PC-3 (cell line): ENCODE data around the gene BBOF1. TPM values are rescaled to one million over a fixed set of nuclear protein-coding genes. Genes with fewer than 3 reads are reported as not detected.

Experiments used
- ATAC-seq: fragments of 200-7000 bp; cut with Tn5 transposase; 2 replicates; pipeline ENCODE4 v1.9.1; 2020; ENCODE audit warnings: mild to moderate bottlenecking, moderate library complexity
- BruUV-seq: library from RNA; stranded (reverse); fragments of 400-500 nt; replicated peaks from 2 replicates; lab custom pipeline; 2021; lab: Mats Ljungman, UMichigan
- CTCF ChIA-PET: fragments of 300-600 bp; sonication (Branson Sonifier 250); formaldehyde crosslinking; loops from one replicate; lab custom pipeline; 2022; ENCODE audit warnings: antibody characterized with exemption; lab: Charles Lee
- POLR2A ChIA-PET: fragments of 300-600 bp; sonication (Branson Sonifier 250); formaldehyde crosslinking; loops from one replicate; lab custom pipeline; 2022; ENCODE audit warnings: antibody characterized with exemption; ENCODE audit not compliant: unreplicated experiment; lab: Charles Lee
- DNase-seq: peaks from one replicate; pipeline ENCODE4 v3.0.0-alpha.2; 2015
- H2AFZ ChIP-seq: fragments of 300-600 bp; sonication (generic); 2 replicates; pipeline ENCODE4 v1.6.0; 2016; ENCODE audit warnings: antibody characterized with exemption, low read length
- H3F3A ChIP-seq: fragments of 300-600 bp; sonication (generic); one replicate; pipeline ENCODE4 v1.6.0; 2017; ENCODE audit warnings: antibody characterized with exemption, low read length, control low read depth, mild to moderate bottlenecking; ENCODE audit not compliant: unreplicated experiment
- H3K27ac ChIP-seq: fragments of 300-600 bp; sonication (generic); 2 replicates; pipeline ENCODE4 v1.5.1; 2016; ENCODE audit warnings: mild to moderate bottlenecking, low read length
- H3K27me3 ChIP-seq: fragments of 300-600 bp; sonication (generic); 2 replicates; pipeline ENCODE4 v1.6.1; 2016; ENCODE audit warnings: low read length, mixed read lengths
- H3K36me3 ChIP-seq: fragments of 300-600 bp; sonication (generic); 2 replicates; pipeline ENCODE4 v1.6.1; 2016; ENCODE audit warnings: low read depth, mixed run types, low read length, mixed read lengths
- H3K4me1 ChIP-seq: fragments of 300-600 bp; sonication (generic); 2 replicates; pipeline ENCODE4 v1.5.1; 2016; ENCODE audit warnings: low read length; ENCODE audit not compliant: insufficient read depth
- H3K4me2 ChIP-seq: fragments of 300-600 bp; sonication (generic); 2 replicates; pipeline ENCODE4 v1.6.0; 2016; ENCODE audit warnings: low read length
- H3K4me3 ChIP-seq: fragments of 300-600 bp; sonication (generic); 2 replicates; pipeline ENCODE4 v1.5.1; 2016; ENCODE audit warnings: mild to moderate bottlenecking, low read length, mixed read lengths
- H3K79me2 ChIP-seq: fragments of 300-600 bp; sonication (generic); 2 replicates; pipeline ENCODE4 v1.6.1; 2017; ENCODE audit warnings: low read length, mixed read lengths
- H3K9ac ChIP-seq: fragments of 300-600 bp; sonication (generic); 2 replicates; pipeline ENCODE4 v1.6.0; 2016; ENCODE audit warnings: mild to moderate bottlenecking, low read length
- H3K9me2 ChIP-seq: fragments of 300-600 bp; sonication (generic); replicated peaks from 2 replicates; pipeline ENCODE4 v1.6.1; 2016; ENCODE audit warnings: mixed run types, low read length, mixed read lengths
- H3K9me3 ChIP-seq: fragments of 300-600 bp; sonication (generic); 2 replicates; pipeline ENCODE4 v1.6.1; 2016; ENCODE audit warnings: low read length, mixed read lengths
- H4K20me1 ChIP-seq: fragments of 300-600 bp; sonication (generic); 2 replicates; pipeline ENCODE4 v1.6.1; 2016; ENCODE audit warnings: low read length, mixed read lengths
- CTCF ChIP-seq: fragments of 300-600 bp; sonication (generic); conservative IDR thresholded peaks from 2 replicates; pipeline ENCODE4 v1.5.1; 2017; ENCODE audit warnings: antibody characterized with exemption, low read depth, mild to moderate bottlenecking, low read length
- EZH2 ChIP-seq: fragments of 300-600 bp; sonication (generic); IDR thresholded peaks from one replicate; pipeline ENCODE4 v1.6.1; 2017; ENCODE audit warnings: antibody characterized with exemption, mild to moderate bottlenecking, low read length; ENCODE audit not compliant: unreplicated experiment
- EZH2phosphoT487 ChIP-seq: fragments of 300-600 bp; sonication (generic); IDR thresholded peaks from 2 replicates; pipeline ENCODE4 v1.6.1; 2018; ENCODE audit warnings: mild to moderate bottlenecking, antibody characterized with exemption, low read length, borderline replicate concordance
- intact Hi-C: fragments of 100-400 bp; cut with micrococcal nuclease; formaldehyde crosslinking; loops from 2 replicates; pipeline ENCODE4 v1.9.0; 2023
- total RNA-seq: library from RNA; depleted of rRNA; stranded (reverse); fragments of >200 nt; gene quantifications from 2 replicates; pipeline ENCODE4 v1.2.3, GENCODE V29; 2014

Gene BBOF1
- total RNA-seq, 1 experiment from 2014 or later, result 1.5 TPM

GRCh38 chr14:74008843-74009499 lies 10.2 kb upstream of the BBOF1 start:
- POLR2A ChIA-PET, result no interaction called here
- no peak overlapping the region for H3K9ac ChIP-seq

GRCh38 chr14:74014299-74014698 lies 4.8 kb upstream of the BBOF1 start:
- H4K20me1 ChIP-seq, result no peaks in the 10 kb centered on the region
- H2AFZ ChIP-seq, result no peak overlapping the region
- no peak overlapping the region for H3K4me2 ChIP-seq
- no peak overlapping the region for H3K27ac ChIP-seq
- no peak overlapping the region for H3K9ac ChIP-seq
- intact Hi-C loops, result no loop called here
- no peak overlapping the region for H3K4me3 ChIP-seq
- H3K4me1 ChIP-seq, result peaks cover 3% of the 10 kb centered on the region; the same call in 1 of the 2 replicates
- no peaks in the 10 kb centered on the region for H3K27me3 ChIP-seq
- no peaks in the 10 kb centered on the region for H3F3A ChIP-seq
- no peaks in the 10 kb centered on the region for H3K9me3 ChIP-seq
- no peaks in the 10 kb centered on the region; the same call in 1 of the 2 replicates for H3K36me3 ChIP-seq
- ChIA-PET CTCF (no interaction called here), POLR2A (no interaction called here)
- ATAC-seq, result no peak
- no peak for TF ChIP-seq CTCF
- TF ChIP-seq EZH2phosphoT487, result no peak
- no peak for TF ChIP-seq EZH2
- no peaks in the 10 kb centered on the region for H3K79me2 ChIP-seq
- DNase-seq, result no peak
- H3K9me2 ChIP-seq, result no peaks in the 10 kb centered on the region
- no TSS peak for BruUV-seq

More at GRCh38 chr14:74008843-74009499, 10.2 kb upstream of the BBOF1 start:
- Histone ChIP-seq H4K20me1 (no peaks in the 10 kb centered on the region), H3K4me1 (peaks cover 3% of the 10 kb centered on the region; the same call in 1 of the 2 replicates), H3K9me2 (no peaks in the 10 kb centered on the region), H3K79me2 (no peaks in the 10 kb centered on the region), H3K27me3 (no peaks in the 10 kb centered on the region), H3K4me2 (no peak overlapping the region), H3K9me3 (no peaks in the 10 kb centered on the region), H2AFZ (no peak overlapping the region), H3F3A (no peaks in the 10 kb centered on the region), H3K36me3 (no peaks in the 10 kb centered on the region; the same call in 1 of the 2 replicates), H3K4me3 (no peak overlapping the region), H3K27ac (no peak overlapping the region)
- DNase-seq (no peak), ATAC-seq (no peak)
- intact Hi-C loops, result no loop called here
- no TSS peak for BruUV-seq
- no peak for TF ChIP-seq EZH2phosphoT487
- no peak for TF ChIP-seq EZH2
- no peak for TF ChIP-seq CTCF
- CTCF ChIA-PET, result no interaction called here

- no peak overlapping the region for H3K4me3 ChIP-seq
- intact Hi-C loops, result no loop called here
- TF ChIP-seq CTCF, result no peak
- no peak for TF ChIP-seq EZH2phosphoT487
- peaks cover 11% of the 10 kb centered on the region; the same call in 1 of the 2 replicates for H3K4me1 ChIP-seq
- ChIA-PET POLR2A (no interaction called here), CTCF (no interaction called here)
- no peaks in the 10 kb centered on the region; the same call in 1 of the 2 replicates for H3K36me3 ChIP-seq
- no peak overlapping the region for H2AFZ ChIP-seq
- no peak overlapping the region for H3K4me2 ChIP-seq
- H3K9ac ChIP-seq, result no peak overlapping the region
- no peaks in the 10 kb centered on the region for H3F3A ChIP-seq
- BruUV-seq, result no TSS peak
- no peaks in the 10 kb centered on the region for H3K27me3 ChIP-seq
- no peaks in the 10 kb centered on the region for H4K20me1 ChIP-seq
- H3K79me2 ChIP-seq, result no peaks in the 10 kb centered on the region
- H3K9me2 ChIP-seq, result no peaks in the 10 kb centered on the region
- DNase-seq (no peak), ATAC-seq (no peak)
- H3K9me3 ChIP-seq, result no peaks in the 10 kb centered on the region
- no peak overlapping the region for H3K27ac ChIP-seq
Observed at GRCh38 chr14:74015176-74015575, 4.0 kb upstream of the BBOF1 start.
